Kidney epithelial cell (primary cell): ENCODE data around the gene PIEZO2. TPM values are rescaled to one million over a fixed set of nuclear protein-coding genes. Genes with fewer than 3 reads are reported as not detected.

Source experiments
- DNase-seq: peaks from one replicate; pipeline ENCODE4 v3.0.0-alpha.2; 2010; ENCODE audit warnings: low read depth
- H3K27me3 ChIP-seq: 2 replicates; pipeline ENCODE4 v1.6.0; 2011; ENCODE audit warnings: low read length; ENCODE audit not compliant: control insufficient read depth, insufficient read depth
- H3K36me3 ChIP-seq: 2 replicates; pipeline ENCODE4 v1.5.1; 2011; ENCODE audit warnings: low read length; ENCODE audit not compliant: control insufficient read depth, insufficient read depth
- H3K4me3 ChIP-seq: 2 replicates; pipeline ENCODE4 v1.5.1; 2011; ENCODE audit warnings: low read depth, mild to moderate bottlenecking, control low read depth, low read length
- CTCF ChIP-seq: IDR thresholded peaks from 2 replicates; pipeline ENCODE4 v1.5.1; 2011; ENCODE audit warnings: mild to moderate bottlenecking, moderate library complexity, low read length, control low read depth, inconsistent platforms; ENCODE audit not compliant: insufficient read depth, poor library complexity, severe bottlenecking
- total RNA-seq: library from RNA; depleted of rRNA; stranded (reverse); fragments of >200 nt; gene quantifications from 2 replicates; pipeline ENCODE4 v1.2.3, GENCODE V29; 2015

Gene PIEZO2
- total RNA-seq, 1 donor from 2014 or later, result 1.8 TPM

- no peak overlapping the region for H3K4me3 ChIP-seq
- no peak for DNase-seq
- no peaks in the 10 kb centered on the region for H3K27me3 ChIP-seq
- H3K36me3 ChIP-seq, result no peaks in the 10 kb centered on the region
- TF ChIP-seq CTCF, result no peak
These were observed 289.0 kb downstream of the PIEZO2 start for GRCh38 chr18:10860382-10860781.

GRCh38 chr18:10858477-10858876 lies 290.9 kb downstream of the PIEZO2 start:
- Histone ChIP-seq H3K36me3 (no peaks in the 10 kb centered on the region), H3K4me3 (no peak overlapping the region), H3K27me3 (no peaks in the 10 kb centered on the region)
- TF ChIP-seq CTCF, result no peak
- no peak for DNase-seq

- no peak for TF ChIP-seq CTCF
- no peak overlapping the region for H3K4me3 ChIP-seq
- no peak for DNase-seq
- no peaks in the 10 kb centered on the region for H3K27me3 ChIP-seq
- H3K36me3 ChIP-seq, result no peaks in the 10 kb centered on the region
These were observed 293.2 kb downstream of the PIEZO2 start for GRCh38 chr18:10856132-10856531.

- Histone ChIP-seq H3K4me3 (no peak overlapping the region), H3K27me3 (peaks cover 2% of the 10 kb centered on the region), H3K36me3 (no peaks in the 10 kb centered on the region)
- TF ChIP-seq CTCF, result no peak
- DNase-seq, result no peak
These were observed 296.7 kb downstream of the PIEZO2 start for GRCh38 chr18:10852385-10853303.

GRCh38 chr18:10851824-10852319 lies 297.5 kb downstream of the PIEZO2 start:
- no peak overlapping the region for H3K4me3 ChIP-seq
- DNase-seq, result peak; percentile 7
- H3K36me3 ChIP-seq, result no peaks in the 10 kb centered on the region
- peak; percentile 68 for TF ChIP-seq CTCF
- peaks cover 2% of the 10 kb centered on the region for H3K27me3 ChIP-seq
